Skeletal muscle cell (primary cell): Measurements from ENCODE around the gene HNF1B.

Experiments used
- DNase-seq: peaks from one replicate; pipeline ENCODE4 v3.0.0-alpha.2; 2010; ENCODE audit warnings: low read depth
- H3K4me3 ChIP-seq: 2 replicates; pipeline ENCODE4 v1.5.1; 2011; ENCODE audit warnings: low read depth, mild to moderate bottlenecking, control low read depth, low read length, moderate library complexity

HNF1B gene

GRCh38 chr17:37764383-37764782 lies 19.5 kb upstream of the HNF1B start:
- H3K4me3 ChIP-seq, result no peak overlapping the region
- DNase-seq, result no peak

- no peak for DNase-seq
Measured at GRCh38 chr17:37762666-37763065, 17.8 kb upstream of the HNF1B start.

GRCh38 chr17:37761961-37762360 lies 17.1 kb upstream of the HNF1B start:
- no peak overlapping the region for H3K4me3 ChIP-seq
- DNase-seq, result no peak

More at GRCh38 chr17:37762666-37763065, 17.8 kb upstream of the HNF1B start:
- no peak overlapping the region for H3K4me3 ChIP-seq

DNA sequence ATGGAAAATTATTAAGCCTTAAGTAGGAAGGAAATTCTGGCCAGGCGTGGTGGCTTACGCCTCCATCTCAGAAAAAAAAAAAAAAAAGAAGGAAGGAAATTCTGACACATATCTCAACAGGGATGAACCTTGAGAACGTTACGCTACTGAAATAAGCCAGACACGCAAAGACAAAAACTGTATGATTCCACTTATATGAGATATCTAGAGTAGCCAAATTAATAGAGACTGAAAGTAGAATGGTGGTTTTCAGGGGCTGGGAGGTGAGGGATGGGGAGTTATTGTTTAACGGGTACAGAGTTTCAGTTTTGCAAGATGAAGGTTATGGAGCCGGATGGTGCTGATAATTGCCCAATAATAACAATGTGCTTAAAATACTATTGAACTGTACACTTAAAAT lies 16.2 kb upstream of the HNF1B start:
- no peak overlapping the region for H3K4me3 ChIP-seq
- DNase-seq, result no peak

DNA sequence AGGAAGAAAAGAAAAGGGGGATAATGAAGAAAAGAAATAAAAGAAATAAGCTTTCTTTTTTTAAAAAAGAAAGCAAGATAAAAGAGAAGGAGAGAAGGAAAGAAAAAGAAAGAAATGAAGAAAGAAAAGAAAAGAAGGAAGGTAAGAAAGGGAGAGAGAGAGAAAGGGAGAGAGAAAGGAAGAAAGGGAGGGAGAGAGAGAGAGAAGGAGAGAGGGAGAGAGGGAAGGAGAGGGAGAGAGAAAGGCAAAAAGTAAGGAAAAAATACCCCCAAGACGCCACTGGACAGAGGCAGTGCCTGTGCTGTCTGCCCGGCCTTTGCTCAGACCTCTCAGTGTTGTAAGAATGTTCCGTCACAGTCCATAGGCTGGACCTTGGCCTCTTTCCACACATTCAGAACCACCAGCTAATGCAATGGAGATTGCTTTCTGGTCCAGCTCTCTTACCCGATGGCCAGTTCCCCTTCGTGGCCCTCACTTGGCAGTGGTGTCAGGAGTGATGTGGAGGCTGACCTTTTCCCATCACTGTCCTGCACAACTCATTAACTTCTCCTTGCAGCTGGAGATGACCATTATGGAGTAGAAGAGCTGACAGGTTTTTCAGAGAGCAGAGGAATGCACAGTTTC lies 14.3 kb upstream of the HNF1B start:
- DNase-seq, result no peak
- H3K4me3 ChIP-seq, result no peak overlapping the region

- no peak for DNase-seq
- no peak overlapping the region for H3K4me3 ChIP-seq
Measured at GRCh38 chr17:37756051-37756450, 11.2 kb upstream of the HNF1B start.

GRCh38 chr17:37755455-37755854 lies 10.6 kb upstream of the HNF1B start:
- no peak for DNase-seq
- H3K4me3 ChIP-seq, result no peak overlapping the region

DNA sequence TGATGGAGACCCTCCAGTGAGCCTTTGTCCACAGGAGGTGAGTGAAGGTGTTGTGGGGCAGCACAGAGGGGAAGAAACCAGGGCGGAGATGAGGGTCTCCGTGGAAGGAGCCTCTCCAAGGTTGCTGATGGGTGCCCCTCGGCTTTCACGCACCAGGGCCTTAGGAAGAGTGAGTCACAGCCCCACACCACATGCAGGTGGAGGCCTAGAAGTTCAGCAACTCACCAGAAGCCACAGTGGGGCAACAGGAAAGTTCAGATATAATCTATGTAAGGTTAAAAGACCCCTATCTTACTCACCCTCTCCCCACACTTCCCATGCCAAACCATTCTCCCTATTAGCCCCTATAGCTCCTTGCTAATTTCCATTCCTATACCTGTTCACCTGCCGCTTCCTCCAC lies 9.5 kb upstream of the HNF1B start:
- H3K4me3 ChIP-seq, result no peak overlapping the region
- no peak for DNase-seq

DNA sequence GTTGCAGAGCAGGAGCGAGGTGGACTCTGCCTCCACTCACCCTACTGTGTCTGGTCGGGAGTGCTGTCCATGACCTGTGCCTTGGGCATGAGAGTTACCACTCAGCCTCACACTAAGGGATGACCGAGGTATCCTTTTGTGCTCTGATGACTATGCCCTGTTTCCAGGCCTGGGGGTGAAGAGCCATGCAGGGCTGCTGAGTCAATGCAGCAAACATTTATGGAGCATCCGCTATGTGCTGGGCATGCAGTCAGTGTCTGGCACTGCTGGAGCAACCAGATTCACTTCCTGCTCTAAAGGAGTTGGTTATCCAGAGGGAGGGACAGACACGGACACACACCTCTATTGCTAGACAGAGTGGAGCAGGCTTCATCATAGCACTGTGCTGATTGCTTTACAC lies 7.6 kb upstream of the HNF1B start:
- H3K4me3 ChIP-seq, result no peak overlapping the region
- peak; percentile 9 for DNase-seq

- no peak for DNase-seq
Measured at GRCh38 chr17:37750768-37751475, 6.1 kb upstream of the HNF1B start.

DNA sequence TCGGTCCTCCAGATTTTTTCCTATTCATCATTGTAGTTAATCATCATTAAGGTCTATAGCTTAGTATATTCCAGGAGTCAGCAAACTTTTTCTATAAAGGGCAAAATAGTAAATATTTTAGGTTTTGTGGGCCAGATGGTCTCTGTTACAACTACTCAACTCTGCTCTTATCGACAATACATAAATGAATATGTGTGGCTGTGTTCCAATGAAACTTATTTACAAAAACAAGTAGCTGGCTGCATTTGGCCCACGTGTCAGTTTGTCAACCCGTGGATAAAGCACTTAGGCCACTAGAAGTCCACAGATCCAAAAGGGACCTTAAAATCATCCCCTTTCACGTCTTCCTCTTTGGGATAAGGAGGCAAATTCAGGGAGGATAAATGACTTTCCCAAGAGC lies 5.4 kb upstream of the HNF1B start:
- no peak for DNase-seq

More at GRCh38 chr17:37750768-37751475, 6.1 kb upstream of the HNF1B start:
- no peak overlapping the region for H3K4me3 ChIP-seq

GRCh38 chr17:37747222-37747621 lies 2.4 kb upstream of the HNF1B start:
- DNase-seq, result no peak

More for the DNA sequence above, 5.4 kb upstream of the HNF1B start:
- H3K4me3 ChIP-seq, result no peak overlapping the region

DNA sequence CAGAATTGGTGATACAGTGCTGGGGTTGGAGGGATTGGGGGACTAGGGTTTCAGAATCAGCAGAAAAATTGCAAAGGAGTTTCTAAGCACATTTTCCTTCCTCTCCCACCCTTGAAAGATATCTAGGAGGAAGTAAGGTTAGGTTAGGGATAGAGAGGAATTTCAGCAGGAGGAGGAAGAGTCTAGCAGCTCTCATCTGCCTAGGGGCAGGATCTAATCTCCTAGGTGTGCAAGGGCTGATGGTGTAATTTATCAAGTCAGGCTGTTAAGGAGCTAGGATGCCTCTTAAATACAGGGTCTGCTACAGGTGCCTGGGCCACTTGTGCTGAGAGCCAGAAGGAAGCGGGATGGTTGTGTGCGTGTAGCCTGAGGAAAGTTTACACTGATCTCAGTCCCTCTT lies 1.8 kb upstream of the HNF1B start:
- no peak for DNase-seq
- H3K4me3 ChIP-seq, result no peak overlapping the region

More at GRCh38 chr17:37747222-37747621, 2.4 kb upstream of the HNF1B start:
- H3K4me3 ChIP-seq, result no peak overlapping the region

DNA sequence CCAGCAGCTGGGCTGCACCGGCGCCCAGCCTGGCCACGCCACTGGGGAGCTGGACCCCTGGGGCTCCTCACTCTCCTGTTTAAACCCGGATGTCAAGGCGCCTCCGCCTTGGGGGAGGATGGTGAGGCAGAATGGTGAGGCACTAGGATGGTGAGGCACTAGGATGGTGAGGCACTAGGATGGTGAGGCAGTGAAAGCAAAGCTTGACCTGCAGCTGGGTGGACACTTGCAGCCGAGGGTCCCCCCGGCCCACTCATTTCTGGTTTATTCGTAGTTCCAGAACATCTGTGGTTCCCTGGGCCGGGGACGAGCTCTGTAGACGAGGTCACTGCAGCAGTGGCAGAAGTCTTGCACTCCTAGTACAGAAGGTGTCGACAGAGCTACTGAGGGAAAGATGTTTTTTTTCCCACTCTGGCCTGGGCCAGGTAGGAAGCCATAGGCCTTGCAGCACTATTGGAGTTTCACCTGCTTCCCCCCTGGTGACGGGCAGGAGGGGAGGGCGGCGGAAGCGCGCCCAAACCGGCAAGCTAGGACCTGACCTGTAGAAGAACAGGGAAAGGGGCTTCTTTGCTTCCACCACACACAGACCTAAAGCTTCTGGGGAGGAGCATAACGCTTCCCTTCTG lies 1.1 kb upstream of the HNF1B start:
- no peak overlapping the region for H3K4me3 ChIP-seq

DNA sequence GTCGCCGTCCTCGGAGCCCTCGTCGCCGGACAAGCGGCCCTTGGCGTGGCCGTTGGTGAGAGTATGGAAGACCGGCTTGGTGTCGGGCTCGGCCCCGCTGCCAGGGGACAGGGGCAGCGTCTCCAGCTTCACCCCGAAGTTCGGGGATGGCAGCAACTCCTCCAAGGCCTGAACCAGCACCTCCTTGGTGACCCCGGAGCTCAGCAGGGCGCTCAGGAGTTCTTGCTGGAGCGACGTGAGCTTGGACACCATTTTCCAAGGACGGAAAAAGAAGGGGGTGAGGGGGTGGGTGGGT lies 279 bp downstream of the HNF1B start:
- no peak for DNase-seq
- H3K4me3 ChIP-seq, result no peak overlapping the region

More for the DNA sequence above, 1.1 kb upstream of the HNF1B start:
- DNase-seq, result no peak

DNA sequence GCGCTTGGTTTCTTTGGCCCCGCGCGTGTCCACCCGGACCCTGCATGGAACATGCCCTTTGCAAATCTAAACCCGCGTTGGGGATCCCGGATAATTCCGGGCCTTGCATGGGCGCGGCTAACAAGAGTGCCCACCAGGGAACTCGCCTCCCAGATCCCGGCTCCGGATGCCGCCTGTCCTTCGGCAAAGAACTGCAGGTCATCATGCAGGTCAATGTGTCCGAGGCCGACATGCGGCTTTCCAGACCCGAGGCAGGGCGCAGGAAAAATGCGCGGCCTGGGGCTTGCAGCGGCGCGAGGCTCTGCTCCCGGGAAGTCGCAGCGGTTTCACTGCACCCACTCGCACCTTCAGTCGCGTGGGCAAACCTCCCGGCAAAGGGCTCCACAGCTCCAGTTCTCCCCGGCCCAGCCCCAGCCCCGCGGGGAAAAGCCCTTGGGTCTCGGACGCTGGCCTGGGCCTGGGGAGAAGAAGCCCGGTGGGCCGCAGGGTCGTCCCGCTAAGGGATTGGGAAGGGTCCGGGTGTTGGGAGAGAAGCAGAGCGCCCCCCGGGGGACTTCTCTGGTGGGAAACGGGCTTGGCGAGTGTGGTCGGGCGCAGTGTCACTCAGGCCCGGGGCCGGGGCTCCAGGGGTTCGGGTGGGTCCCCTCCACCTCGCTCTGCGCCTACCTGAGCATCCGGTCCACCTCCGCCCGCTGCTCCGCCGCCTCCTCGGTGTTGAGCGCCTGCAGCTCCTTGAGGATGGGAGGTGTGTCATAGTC lies 805 bp downstream of the HNF1B start:
- no peak overlapping the region for H3K4me3 ChIP-seq
- no peak for DNase-seq

- H3K4me3 ChIP-seq, result no peak overlapping the region
- DNase-seq, result no peak
Measured at GRCh38 chr17:37743612-37743874, 1.3 kb downstream of the HNF1B start.

DNA sequence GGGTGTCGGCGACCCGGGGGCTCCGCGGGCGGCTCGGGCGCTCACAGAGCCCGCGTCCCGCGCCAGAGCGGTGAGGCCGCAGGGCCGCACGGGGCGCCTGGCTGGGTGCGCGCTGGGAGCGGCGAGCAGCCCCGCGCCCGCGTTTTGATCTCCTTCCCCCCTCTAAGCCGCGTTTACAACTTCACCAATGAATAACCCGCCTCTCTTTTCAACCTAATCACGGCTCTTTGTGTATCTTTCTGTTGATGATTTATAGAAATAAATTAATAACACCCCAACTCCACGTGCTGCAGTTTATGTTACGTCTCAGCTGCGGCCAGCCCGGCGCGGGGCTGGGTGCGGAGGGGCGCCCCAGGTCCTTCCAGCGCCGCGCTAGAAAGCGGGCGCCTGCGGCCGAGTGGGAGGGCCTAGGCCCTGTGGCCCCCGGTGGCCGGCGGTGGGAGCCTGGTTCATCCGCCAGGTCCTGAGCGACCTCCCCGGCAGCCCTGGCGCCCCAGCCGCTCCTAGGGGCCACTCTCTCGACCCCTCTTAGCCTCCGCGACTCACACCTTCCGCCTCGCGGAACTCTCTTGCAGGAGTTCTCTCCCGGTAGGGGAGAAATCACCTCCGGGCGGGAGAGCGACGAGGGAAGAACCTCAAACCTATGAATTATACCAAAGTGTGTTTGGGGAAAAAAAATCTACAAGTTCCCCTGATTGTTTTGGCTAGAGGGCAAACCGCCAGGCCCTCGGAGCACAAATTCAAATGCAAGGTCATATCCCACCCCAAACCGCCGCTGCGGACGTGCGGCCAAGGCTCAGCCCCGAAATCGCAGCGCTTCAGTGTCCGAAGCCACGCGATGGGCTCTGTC lies 1.9 kb downstream of the HNF1B start:
- DNase-seq, result no peak
- H3K4me3 ChIP-seq, result no peak overlapping the region

GRCh38 chr17:37742116-37742761 lies 2.6 kb downstream of the HNF1B start:
- peak overlapping the region; percentile 37 for H3K4me3 ChIP-seq
- no peak for DNase-seq
